ENCODE data around the gene COQ3.
"Not testable (repeated sequence)": the region's sequence is repeated elsewhere in the genome, so short reads cannot be mapped to it uniquely, and the experiment has no call there.

The COQ3 gene

GRCh38 chr6:99378636-99379035 is 15.4 kb downstream of the COQ3 start:
- no peak for DNase-seq

- no peak for DNase-seq
These were observed 24.5 kb downstream of the COQ3 start for GRCh38 chr6:99369533-99369932.

GRCh38 chr6:99366852-99367251 is 27.1 kb downstream of the COQ3 start:
- DNase-seq: no peak

- DNase-seq: no peak
These were observed 30.0 kb downstream of the COQ3 start for GRCh38 chr6:99364026-99364425.

- no peak for DNase-seq
These were observed 31.2 kb downstream of the COQ3 start for GRCh38 chr6:99362678-99363268.

GRCh38 chr6:99359800-99360199 is 34.2 kb downstream of the COQ3 start:
- no peak for DNase-seq

- no peak for DNase-seq
These were observed 37.4 kb downstream of the COQ3 start for GRCh38 chr6:99356641-99357040.

GRCh38 chr6:99354983-99355382 is 39.0 kb downstream of the COQ3 start:
- no peak for DNase-seq

- no peak for DNase-seq
These were observed 40.9 kb downstream of the COQ3 start for GRCh38 chr6:99353126-99353525.

GRCh38 chr6:99350573-99350972 is 43.4 kb downstream of the COQ3 start:
- DNase-seq: no peak

GRCh38 chr6:99349171-99350141 is 44.5 kb downstream of the COQ3 start, which contains the start of gene FAXC:
TSS of gene FAXC (minus strand) at chr6:99349674. CDS start at chr6:99349372, 302 bp downstream.
- no peak for DNase-seq

GRCh38 chr6:99348288-99349170 is 45.5 kb downstream of the COQ3 start:
- no peak for DNase-seq

GRCh38 chr6:99347804-99348203 is 46.2 kb downstream of the COQ3 start:
- DNase-seq: no peak

GRCh38 chr6:99346595-99346994 is 47.4 kb downstream of the COQ3 start:
- no peak for DNase-seq

- DNase-seq: no peak
These were observed 48.8 kb downstream of the COQ3 start for GRCh38 chr6:99345164-99345563.

GRCh38 chr6:99344289-99344688 is 49.7 kb downstream of the COQ3 start:
- no peak for DNase-seq

- DNase-seq: no peak
These were observed 52.0 kb downstream of the COQ3 start for GRCh38 chr6:99341862-99342455.

- no peak for DNase-seq
These were observed 55.8 kb downstream of the COQ3 start for GRCh38 chr6:99338188-99338587.

GRCh38 chr6:99335298-99335697 is 58.7 kb downstream of the COQ3 start:
- not testable (repeated sequence) for DNase-seq

GRCh38 chr6:99334526-99335127 is 59.4 kb downstream of the COQ3 start:
- no peak for DNase-seq

- no peak for DNase-seq
These were observed 60.9 kb downstream of the COQ3 start for GRCh38 chr6:99333068-99333467.

- DNase-seq: no peak
These were observed 62.5 kb downstream of the COQ3 start for GRCh38 chr6:99331531-99331930.
